Endothelial cell of umbilical vein (primary cell): Measurements from ENCODE around the gene RPL22. TPM values are rescaled to one million over a fixed set of nuclear protein-coding genes. Genes with fewer than 3 reads are reported as not detected.

Experiments
- BruUV-seq: library from RNA; stranded (reverse); fragments of 400-500 nt; replicated peaks from 2 replicates; lab custom pipeline; 2021; lab: Mats Ljungman, UMichigan
- CTCF ChIA-PET: fragments of 300-600, 350-600 bp; sonication (Branson Sonifier 250); formaldehyde crosslinking; loops from one replicate; lab custom pipeline; 2021; ENCODE audit warnings: antibody characterized with exemption, inconsistent platforms; lab: Charles Lee
- POLR2A ChIA-PET: fragments of 300-600, 350-600 bp; sonication (Branson Sonifier 250); formaldehyde crosslinking; loops from one replicate; lab custom pipeline; 2021; ENCODE audit warnings: antibody characterized with exemption, inconsistent platforms; lab: Charles Lee
- DNase-seq: peaks from one replicate; pipeline ENCODE4 v3.0.0-alpha.2; 2011; ENCODE audit warnings: low read depth, low spot score
- FAIRE-seq: peaks from 2 replicates; lab custom pipeline; 2011; peaks lifted over from hg19 to GRCh38; lab: Jason Lieb, UNC
- H2AFZ ChIP-seq: 2 replicates; pipeline ENCODE4 v1.6.0; 2012; ENCODE audit warnings: low read depth, low read length, control low read depth, inconsistent platforms
- H3K27ac ChIP-seq: 2 replicates; pipeline ENCODE4 v1.5.1; 2011; ENCODE audit warnings: low read depth, mild to moderate bottlenecking, control low read depth, low read length, moderate library complexity; ENCODE audit not compliant: insufficient read depth
- H3K27me3 ChIP-seq, 2 experiments: 2 replicates each; pipeline versions ENCODE4 v1.6.0 to v1.6.1; 2011; ENCODE audit warnings: low read length in 2 of 2, mixed read lengths in 1 of 2; ENCODE audit not compliant: control insufficient read depth in 2 of 2, insufficient read depth in 2 of 2
- H3K36me3 ChIP-seq, 2 experiments: 2 replicates in 1 of 2; 3 replicates in 1 of 2; pipeline ENCODE4 v1.5.1; 2011; ENCODE audit warnings: low read length in 2 of 2, mild to moderate bottlenecking in 1 of 2, moderate library complexity in 1 of 2; ENCODE audit not compliant: control insufficient read depth in 2 of 2, insufficient read depth in 2 of 2; ENCODE audit errors: extremely low read depth in 1 of 2
- H3K4me1 ChIP-seq: 3 replicates; pipeline ENCODE4 v1.5.1; 2011; ENCODE audit warnings: mild to moderate bottlenecking, low read length; ENCODE audit not compliant: control insufficient read depth, insufficient read depth; ENCODE audit errors: extremely low read depth
- H3K4me2 ChIP-seq: 2 replicates; pipeline ENCODE4 v1.6.1; 2011; ENCODE audit warnings: low read length, control low read depth, mixed read lengths; ENCODE audit not compliant: insufficient read depth
- H3K4me3 ChIP-seq, 3 experiments: fragments of 200-600 bp in 1 of 3; sonication (generic), shearing (Covaris generic) in 1 of 3; replicated peaks in 1 of 3; 2 replicates each; pipeline ENCODE4 v1.5.1; 2011 to 2016; ENCODE audit warnings: control low read depth in 3 of 3, low read length in 3 of 3, mild to moderate bottlenecking in 2 of 3, inconsistent platforms in 1 of 3, low read depth in 1 of 3, moderate library complexity in 1 of 3; ENCODE audit not compliant: insufficient read depth in 1 of 3
- H3K79me2 ChIP-seq: 2 replicates; pipeline ENCODE4 v1.6.0; 2012; ENCODE audit warnings: low read length, inconsistent platforms; ENCODE audit not compliant: control insufficient read depth, insufficient read depth
- H3K9ac ChIP-seq: replicated peaks from 2 replicates; pipeline ENCODE3; 2011; ENCODE audit warnings: low read length, control low read depth; ENCODE audit not compliant: insufficient read depth; ENCODE audit errors: extremely low read depth
- H3K9me1 ChIP-seq: replicated peaks from 3 replicates; pipeline ENCODE4 v1.6.0; 2011; ENCODE audit warnings: mild to moderate bottlenecking, low read length; ENCODE audit not compliant: control insufficient read depth, insufficient read depth; ENCODE audit errors: extremely low read depth
- H3K9me3 ChIP-seq: replicated peaks from 2 replicates; pipeline ENCODE4 v1.5.1; 2012; ENCODE audit warnings: low read length, inconsistent platforms; ENCODE audit not compliant: control insufficient read depth, insufficient read depth
- H4K20me1 ChIP-seq: replicated peaks from 2 replicates; pipeline ENCODE3; 2011; ENCODE audit warnings: mild to moderate bottlenecking, low read length; ENCODE audit not compliant: control insufficient read depth, insufficient read depth; ENCODE audit errors: extremely low read depth
- CTCF ChIP-seq, 2 donors: IDR thresholded peaks; 1 replicate in 1 of 2; 2 replicates in 1 of 2; pipeline ENCODE4 v1.5.1; 2011; ENCODE audit warnings: low read length in 2 of 2, mild to moderate bottlenecking in 2 of 2, moderate library complexity in 2 of 2, control low read depth in 1 of 2, inconsistent platforms in 1 of 2, low read depth in 1 of 2; ENCODE audit not compliant: insufficient read depth in 1 of 2; ENCODE audit errors: extremely low read depth in 1 of 2
- EZH2 ChIP-seq: IDR thresholded peaks from 2 replicates; pipeline ENCODE4 v1.6.1; 2012; ENCODE audit warnings: borderline replicate concordance, low read depth, mild to moderate bottlenecking, moderate library complexity, low read length, inconsistent platforms; ENCODE audit not compliant: severe bottlenecking
- FOS ChIP-seq: IDR thresholded peaks from 2 replicates; pipeline ENCODE4 v1.6.1; 2011; ENCODE audit warnings: mild to moderate bottlenecking, low read length, moderate library complexity, borderline replicate concordance; ENCODE audit not compliant: insufficient read depth
- GATA2 ChIP-seq: IDR thresholded peaks from 2 replicates; pipeline ENCODE4 v1.7.0; 2011; ENCODE audit warnings: low read depth, mild to moderate bottlenecking, moderate library complexity, mixed read lengths, low read length; ENCODE audit not compliant: insufficient read length, insufficient read depth
- JUN ChIP-seq: IDR thresholded peaks from 2 replicates; pipeline ENCODE4 v1.6.1; 2011; ENCODE audit warnings: borderline replicate concordance, low read depth; ENCODE audit not compliant: insufficient read length, insufficient read depth
- MAX ChIP-seq: IDR thresholded peaks from 2 replicates; pipeline ENCODE4 v1.6.1; 2011; ENCODE audit not compliant: insufficient read depth, insufficient read length
- MYC ChIP-seq: IDR thresholded peaks from one replicate; pipeline ENCODE4 v1.6.1; 2011; ENCODE audit warnings: mild to moderate bottlenecking, low read depth, low read length
- POLR2A ChIP-seq: IDR thresholded peaks from 2 replicates; pipeline ENCODE4 v1.6.1; 2012; ENCODE audit warnings: low read depth, mild to moderate bottlenecking, control low read depth, low read length
- POLR2AphosphoS5 ChIP-seq: IDR thresholded peaks from 2 replicates; pipeline ENCODE4 v1.6.1; 2012; ENCODE audit warnings: low read depth, mild to moderate bottlenecking, control low read depth, low read length, moderate library complexity; ENCODE audit not compliant: insufficient read depth
- dilution Hi-C: fragments of 300-500 bp; cut with MboI; formaldehyde crosslinking; loops from one replicate; pipeline ENCODE4 v1.15.0; 2019; ENCODE audit warnings: low sequenced_read_pairs; ENCODE audit not compliant: extremely low pct_ligation_motif_present
- intact Hi-C: fragments of 100-400 bp; cut with micrococcal nuclease; formaldehyde crosslinking; loops from one replicate; pipeline ENCODE4 v1.10.0; 2022
- polyA plus RNA-seq, 4 experiments: library from polyadenylated mRNA; depleted of rRNA in 3 of 4; stranded (reverse) in 3 of 4; unstranded in 1 of 4; fragments of >200 nt; gene quantifications; 2 replicates each; pipeline versions ENCODE4 v1.2.1 to v1.2.3, GENCODE V29; 2011 to 2012; ENCODE audit warnings: missing spikeins in 1 of 4
- total RNA-seq: library from RNA; stranded (reverse); gene quantifications from 2 replicates; pipeline ENCODE4 v1.2.3, GENCODE V29; 2021

Gene RPL22
- total and polyA plus RNA-seq, 2 donors (not counting 3 experiments of a cell fraction or from before 2014, with no cell fraction given), result 71.2 to 343 TPM

GRCh38 chr1:6180707-6181311 lies 18.6 kb downstream of the RPL22 start:
- H2AFZ ChIP-seq, result no peak overlapping the region
- H3K27ac ChIP-seq, result no peak overlapping the region
- dilution Hi-C loops (no loop called here), intact Hi-C loops (loop anchor here (2.0 kb wide), 2 partner anchors 18 to 122 kb away; partner anchors contain the start of gene RPL22)
- CTCF ChIA-PET, result interaction anchor here (0.9 to 2.9 kb wide), 2 partner anchors 72 to 128 kb away, joined by 4 to 13 read pairs; no protein-coding TSS in a partner anchor
- DNase-seq (no peak), FAIRE-seq (no peak)
- peaks cover 27 to 36% of the 10 kb centered on the region in 2 experiments for H3K27me3 ChIP-seq
- POLR2A ChIA-PET, result no interaction called here
- H3K9ac ChIP-seq, result no peak overlapping the region
- no peaks in the 10 kb centered on the region for H3K9me1 ChIP-seq
- peaks cover 0 to 5% of the 10 kb centered on the region in 2 experiments for H3K36me3 ChIP-seq
- TF ChIP-seq EZH2 (peak; percentile 87), POLR2AphosphoS5 (no peak), POLR2A (no peak)
- no peaks in the 10 kb centered on the region for H3K4me1 ChIP-seq
- no peak overlapping the region for H3K4me2 ChIP-seq
- BruUV-seq, result no TSS peak
- H3K9me3 ChIP-seq, result no peaks in the 10 kb centered on the region
- no peak overlapping the region for H3K4me3 ChIP-seq
- H4K20me1 ChIP-seq, result peaks cover 4% of the 10 kb centered on the region
- no peaks in the 10 kb centered on the region for H3K79me2 ChIP-seq

- H3K27me3 ChIP-seq, result peaks cover 27 to 36% of the 10 kb centered on the region in 2 experiments
- intact Hi-C loops, result loop anchor here (2.0 kb wide), 2 partner anchors 19 to 121 kb away; partner anchors contain the start of gene RPL22
- no peak for TF ChIP-seq POLR2AphosphoS5
- TF ChIP-seq MYC, result no peak
- peak in 1 of 2 donors; percentile 14 for TF ChIP-seq CTCF (IDR thresholded peaks at IDR 0.05; ENCODE audit: extremely low read depth in 1 of 2, insufficient read depth in 1 of 2, low read depth in 1 of 2, low read length in 2 of 2)
- TF ChIP-seq FOS, result no peak
- TF ChIP-seq MAX, result no peak
- TF ChIP-seq POLR2A, result no peak
- no peak for TF ChIP-seq JUN
- TF ChIP-seq EZH2, result peak; percentile 95
- no peak for TF ChIP-seq GATA2
- no peak for FAIRE-seq
- no peaks in the 10 kb centered on the region for H3K9me3 ChIP-seq
- H2AFZ ChIP-seq, result no peak within 1 kb of the TSS
- DNase-seq, result no peak
- H4K20me1 ChIP-seq, result peaks cover under 1% of the 10 kb centered on the region
- H3K9ac ChIP-seq, result no peak within 1 kb of the TSS
- H3K4me2 ChIP-seq, result no peak within 1 kb of the TSS
- peaks cover 0 to 4% of the 10 kb centered on the region in 2 experiments for H3K36me3 ChIP-seq
- no peaks in the 10 kb centered on the region for H3K4me1 ChIP-seq
- no peak within 1 kb of the TSS for H3K4me3 ChIP-seq
- no peaks in the 10 kb centered on the region for H3K79me2 ChIP-seq
- BruUV-seq, result no TSS peak
- ChIA-PET POLR2A (no interaction called here), CTCF (no interaction called here)
- no peaks in the 10 kb centered on the region for H3K9me1 ChIP-seq
- H3K27ac ChIP-seq, result no peak within 1 kb of the TSS
- dilution Hi-C loops, result no loop called here
Observed at GRCh38 chr1:6180268-6180706, 19.1 kb downstream of the RPL22 start, which contains the start of gene CHD5. TSS of gene CHD5 (minus strand) at chr1:6180321. CDS start at chr1:6180023, 298 bp downstream.
